GM12878 (cell line): Measurements from ENCODE around the gene C11orf65. TPM values are rescaled to one million over a fixed set of nuclear protein-coding genes. Genes with fewer than 3 reads are reported as not detected.

Experiments
- ATAC-seq: fragments of 200-7000 bp; cut with Tn5 transposase; 3 replicates; pipeline ENCODE4 v1.9.1; 2020; ENCODE audit warnings: mild to moderate bottlenecking, moderate library complexity
- BruUV-seq: library from RNA; stranded (reverse); fragments of 400-500 nt; replicated peaks from 2 replicates; lab custom pipeline; 2021; lab: Mats Ljungman, UMichigan
- CTCF ChIA-PET: fragments of 300-600 bp; sonication (Branson Sonifier 250); formaldehyde crosslinking; extraction: SDS; loops from one replicate; lab custom pipeline; 2021; ENCODE audit warnings: inconsistent platforms; lab: Yijun Ruan, JAX
- POLR2A ChIA-PET: fragments of 350-600 bp; formaldehyde crosslinking; extraction: SDS; loops from one replicate; lab custom pipeline; 2021; ENCODE audit warnings: inconsistent platforms; lab: Charles Lee
- RAD21 ChIA-PET: fragments of 300-600 bp; sonication (Branson Sonifier 250); formaldehyde crosslinking; loops from one replicate; lab custom pipeline; 2023; ENCODE audit warnings: antibody characterized with exemption; ENCODE audit not compliant: unreplicated experiment; lab: Charles Lee
- SMC1A ChIA-PET: fragments of 300-600 bp; sonication (Branson Sonifier 250); formaldehyde crosslinking; loops from one replicate; lab custom pipeline; 2023; ENCODE audit not compliant: unreplicated experiment, uncharacterized antibody; lab: Charles Lee
- DNase-seq: peaks from one replicate; pipeline ENCODE4 v3.0.0-alpha.2; 2011; ENCODE audit warnings: low read depth, low spot score
- FAIRE-seq: peaks from 3 replicates; lab custom pipeline; 2011; peaks lifted over from hg19 to GRCh38; lab: Jason Lieb, UNC
- H2AFZ ChIP-seq: 2 replicates; pipeline ENCODE4 v1.6.0; 2011; ENCODE audit warnings: low read depth, low read length, control low read depth; ENCODE audit not compliant: control insufficient read depth
- H3K27ac ChIP-seq: 2 replicates; pipeline ENCODE4 v1.5.1; 2011; ENCODE audit warnings: control low read depth; ENCODE audit not compliant: control insufficient read depth, insufficient read depth
- H3K27me3 ChIP-seq, 2 experiments: replicated peaks in 1 of 2; 2 replicates each; pipeline versions ENCODE4 v1.6.0 to v1.6.1; 2011; ENCODE audit warnings: low read length in 1 of 2; ENCODE audit not compliant: control insufficient read depth in 2 of 2, insufficient read depth in 2 of 2
- H3K36me3 ChIP-seq, 2 experiments: 2 replicates each; pipeline ENCODE4 v1.5.1; 2011; ENCODE audit warnings: low read length in 1 of 2; ENCODE audit not compliant: control insufficient read depth in 2 of 2, insufficient read depth in 2 of 2
- H3K4me1 ChIP-seq: 2 replicates; pipeline ENCODE4 v1.6.1; 2011; ENCODE audit warnings: mild to moderate bottlenecking, low read length, moderate library complexity, mixed read lengths; ENCODE audit not compliant: control insufficient read depth, insufficient read depth
- H3K4me2 ChIP-seq: 2 replicates; pipeline ENCODE4 v1.6.0; 2011; ENCODE audit warnings: control low read depth; ENCODE audit not compliant: control insufficient read depth, insufficient read depth
- H3K4me3 ChIP-seq: fragments of 200-600 bp; sonication (generic); 2 replicates; pipeline ENCODE4 v1.5.1; 2016
- H3K79me2 ChIP-seq: 2 replicates; pipeline ENCODE4 v1.6.0; 2011; ENCODE audit warnings: low read length; ENCODE audit not compliant: control insufficient read depth, insufficient read depth
- H3K9ac ChIP-seq: 2 replicates; pipeline ENCODE4 v1.8.0; 2011; ENCODE audit warnings: low read length, control low read depth, mixed read lengths; ENCODE audit not compliant: control insufficient read depth, insufficient read depth
- H3K9me3 ChIP-seq: replicated peaks from 3 replicates; pipeline ENCODE4 v1.5.1; 2011; ENCODE audit warnings: mild to moderate bottlenecking, low read length; ENCODE audit not compliant: control insufficient read depth, insufficient read depth
- H4K20me1 ChIP-seq: 2 replicates; pipeline ENCODE4 v1.6.0; 2011; ENCODE audit not compliant: control insufficient read depth, insufficient read depth
- ATF3 ChIP-seq: IDR thresholded peaks from 2 replicates; pipeline ENCODE4 v1.6.1; 2011; ENCODE audit warnings: low read depth, mild to moderate bottlenecking, low read length, moderate library complexity, borderline replicate concordance; ENCODE audit errors: extremely low read depth
- CUX1 ChIP-seq: IDR thresholded peaks from 2 replicates; pipeline ENCODE4 v1.6.1; 2012; ENCODE audit warnings: improper control_type of control experiment, low read depth, low read length; ENCODE audit not compliant: insufficient replicate concordance
- EZH2 ChIP-seq: IDR thresholded peaks from 2 replicates; pipeline ENCODE4 v1.6.1; 2012; ENCODE audit warnings: low read depth, mild to moderate bottlenecking, control low read depth, inconsistent platforms, low read length, borderline replicate concordance; ENCODE audit not compliant: control insufficient read depth
- HCFC1 ChIP-seq: fragments of 150-350 bp; IDR thresholded peaks from 2 replicates; pipeline ENCODE4 v1.6.1; 2014; ENCODE audit warnings: low read length
- WGBS: methylation state at CpG from one replicate; pipeline ENCODE4 v1.1.6; 2016; ENCODE audit warnings: low lambda C conversion rate; ENCODE audit not compliant: insufficient replicate concordance, insufficient coverage; ENCODE audit errors: missing lambda C conversion rate; 5-methylcytosine and 5-hydroxymethylcytosine counted together
- in situ Hi-C: fragments of 300-500 bp; cut with MboI; formaldehyde crosslinking; loops from 9 replicates; pipeline ENCODE4 v1.14.3; 2018; ENCODE audit warnings: mixed read lengths
- intact Hi-C: fragments of 100-400 bp; cut with micrococcal nuclease; formaldehyde crosslinking; loops from one replicate; pipeline ENCODE4 v1.14.2; 2022; ENCODE audit not compliant: unreplicated experiment
- polyA plus RNA-seq, 11 experiments: library from polyadenylated mRNA; depleted of rRNA in 4 of 11; unstranded in 6 of 11; stranded (reverse) in 5 of 11; fragments of >200 nt; fragmentation: Nextera tagmentation in 4 of 11; fragmentation: Illumina TruSeq in 1 of 11; extraction: Ambion mirVana in 4 of 11; extraction: Trizol in 1 of 11; gene quantifications; 1 replicate in 1 of 11; 2 replicates in 10 of 11; pipeline versions ENCODE4 v1.2.1 to v1.2.3, GENCODE V29; 2011 to 2016; ENCODE audit warnings: inconsistent platforms in 2 of 11, missing spikeins in 2 of 11, low read depth in 1 of 11
- total RNA-seq, 4 experiments: library from RNA; depleted of rRNA in 3 of 4; stranded (reverse); fragments of >200 nt in 3 of 4; fragmentation: Illumina TruSeq in 1 of 4; extraction: Trizol in 1 of 4; gene quantifications; 2 replicates each; pipeline versions ENCODE4 v1.2.1 to v1.2.3, GENCODE V29; 2013 to 2021

The C11orf65 gene
- total and polyA plus RNA-seq, 10 of the 15 experiments (the other 5 are each of a cell fraction or from before 2014, with no cell fraction given), result 0.71 to 2.0 (median 1.2) TPM

- no peak overlapping the region for H3K4me2 ChIP-seq
- H3K9me3 ChIP-seq, result no peaks in the 10 kb centered on the region; the same call in 2 of the 3 replicates
- no peaks in the 10 kb centered on the region for H3K79me2 ChIP-seq
- in situ Hi-C loops (no loop called here), intact Hi-C loops (no loop called here)
- RAD21 ChIA-PET, result no interaction called here
- no peak overlapping the region for H3K4me3 ChIP-seq
- no peaks in the 10 kb centered on the region for H3K36me3 ChIP-seq
- H3K27ac ChIP-seq, result no peak overlapping the region
- ATAC-seq (no peak), FAIRE-seq (no peak), DNase-seq (no peak)
- no peaks in the 10 kb centered on the region; the same call in 1 of the 2 replicates for H3K4me1 ChIP-seq
- 89% methylated on average over 1 of the region's 1 CpG for WGBS
- H3K27me3 ChIP-seq, result no peaks in the 10 kb centered on the region
- CTCF ChIA-PET, result interaction anchor here (0.8 to 1.3 kb wide), 4 partner anchors 13 to 217 kb away, joined by 3 to 5 read pairs (median 4); no protein-coding TSS in a partner anchor
- POLR2A ChIA-PET, result no interaction called here
- no TSS peak for BruUV-seq
- SMC1A ChIA-PET, result no interaction called here
- H4K20me1 ChIP-seq, result no peaks in the 10 kb centered on the region
- TF ChIP-seq ATF3 (no peak), HCFC1 (no peak), CUX1 (no peak), EZH2 (no peak)
- no peak overlapping the region for H2AFZ ChIP-seq
- no peak overlapping the region for H3K9ac ChIP-seq
Measured at GRCh38 chr11:108431997-108432396, 35.3 kb downstream of the C11orf65 start.
